ENCODE data around the gene GLS.
"Not testable (repeated sequence)": the region's sequence is repeated elsewhere in the genome, so short reads cannot be mapped to it uniquely, and the experiment has no call there.

GLS gene

GRCh38 chr2:190940454-190940853 is 59.8 kb downstream of the GLS start:
- DNase-seq: no peak

DNA sequence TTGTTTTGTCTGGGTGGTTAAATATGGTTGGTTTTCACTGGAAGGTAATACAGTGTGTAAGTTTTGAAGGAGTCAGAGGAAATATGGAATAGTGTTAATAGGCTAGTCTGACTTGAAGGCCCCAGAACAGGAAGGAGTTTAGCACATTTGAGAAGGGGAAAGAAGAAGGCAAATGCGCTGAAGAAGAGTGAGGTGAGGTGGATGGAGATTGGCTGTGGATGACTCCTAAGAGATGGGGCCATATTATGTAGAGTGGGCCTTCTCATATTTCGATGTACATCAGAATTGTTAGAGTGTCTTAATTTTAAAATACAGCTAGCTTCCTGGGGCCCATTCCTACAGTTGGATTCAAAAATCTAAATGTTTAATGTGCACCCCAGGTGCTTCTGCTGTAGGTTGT is 61.0 kb downstream of the GLS start:
- no peak for DNase-seq

DNA sequence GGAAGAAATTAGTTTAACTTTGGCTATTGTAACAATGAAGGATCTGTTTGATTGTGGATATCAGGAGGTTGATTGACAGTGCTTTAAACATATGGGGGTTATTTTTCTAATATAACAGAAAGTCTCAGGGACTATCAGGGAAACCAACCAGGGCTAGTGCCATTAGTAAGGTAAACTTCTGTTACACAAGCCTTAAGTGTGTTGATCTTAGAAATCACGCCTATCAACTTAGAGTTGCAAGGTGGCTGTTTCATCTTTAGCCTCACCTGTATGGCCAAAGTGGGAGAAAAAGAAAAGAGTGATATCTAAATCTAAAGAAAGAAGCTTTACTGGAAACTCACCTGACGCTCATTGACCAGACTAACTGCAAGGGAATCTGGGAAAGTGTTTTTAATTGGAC is 62.1 kb downstream of the GLS start:
- no peak for DNase-seq

DNA sequence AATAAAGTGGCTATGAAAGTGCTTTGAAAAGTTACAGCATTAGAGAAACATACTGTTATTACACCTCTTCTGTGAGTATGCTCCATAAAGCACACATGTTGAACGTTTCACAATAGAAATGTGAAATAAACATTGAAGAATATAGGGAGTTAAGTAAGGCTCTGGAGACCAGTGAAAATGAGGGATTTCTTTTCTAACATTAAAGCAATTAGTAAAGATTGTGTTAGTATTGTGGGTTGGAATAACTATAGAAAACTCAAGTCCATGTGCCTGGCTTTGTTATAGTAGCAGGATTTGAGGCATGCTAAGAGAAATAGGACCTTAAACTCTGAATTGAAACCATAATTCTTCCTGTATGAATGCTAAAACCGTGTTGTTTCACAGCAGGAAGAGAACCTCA is 63.1 kb downstream of the GLS start:
- no peak for DNase-seq

DNA sequence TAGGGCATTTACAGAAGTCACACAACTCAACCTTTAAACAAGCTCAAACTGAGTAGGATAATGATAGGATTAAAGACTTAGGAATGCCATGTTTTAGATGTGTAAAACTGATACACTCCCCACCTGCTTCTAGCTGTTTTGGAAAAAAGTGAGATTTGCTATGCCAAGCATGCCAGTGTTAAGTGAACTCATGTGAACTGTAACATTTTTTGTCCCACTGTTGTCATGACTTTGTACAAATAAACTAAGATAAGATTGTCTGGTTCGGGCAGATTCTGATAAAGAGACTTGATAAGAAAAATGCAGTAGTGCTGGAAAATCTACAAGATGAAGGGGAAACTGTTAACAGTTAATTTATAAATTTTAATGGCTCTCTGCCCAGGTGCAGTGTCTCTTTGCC is 66.5 kb downstream of the GLS start:
- DNase-seq: no peak

GRCh38 chr2:190947711-190948251 is 67.2 kb downstream of the GLS start:
- DNase-seq: no peak

- no peak for DNase-seq
Measured at GRCh38 chr2:190948671-190949070, 68.0 kb downstream of the GLS start.

GRCh38 chr2:190950566-190950991 is 70.0 kb downstream of the GLS start:
- no peak for DNase-seq

- DNase-seq: no peak
Measured at GRCh38 chr2:190953257-190953656, 72.6 kb downstream of the GLS start.

- no peak for DNase-seq
Measured at GRCh38 chr2:190959911-190960788, 79.5 kb downstream of the GLS start.

DNA sequence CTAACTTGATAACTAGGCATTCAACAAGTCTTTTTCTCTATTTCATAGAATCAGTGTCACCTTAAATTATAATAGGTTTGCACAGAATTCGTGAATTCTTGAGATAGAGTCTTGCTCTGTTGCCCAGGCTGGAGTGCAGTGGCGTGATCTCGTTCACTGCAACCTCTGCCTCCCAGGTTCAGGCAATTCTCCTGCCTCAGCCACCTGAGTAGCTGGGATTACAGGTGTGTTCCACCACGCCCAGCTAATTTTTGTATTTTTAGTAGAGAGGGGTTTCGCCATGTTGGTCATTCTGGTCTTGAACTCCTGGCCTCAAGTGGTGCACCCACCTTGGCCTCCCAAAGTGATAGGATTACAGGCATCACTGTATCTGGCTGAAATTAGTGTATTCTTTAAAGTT is 80.5 kb downstream of the GLS start:
- DNase-seq: not testable (repeated sequence)

DNA sequence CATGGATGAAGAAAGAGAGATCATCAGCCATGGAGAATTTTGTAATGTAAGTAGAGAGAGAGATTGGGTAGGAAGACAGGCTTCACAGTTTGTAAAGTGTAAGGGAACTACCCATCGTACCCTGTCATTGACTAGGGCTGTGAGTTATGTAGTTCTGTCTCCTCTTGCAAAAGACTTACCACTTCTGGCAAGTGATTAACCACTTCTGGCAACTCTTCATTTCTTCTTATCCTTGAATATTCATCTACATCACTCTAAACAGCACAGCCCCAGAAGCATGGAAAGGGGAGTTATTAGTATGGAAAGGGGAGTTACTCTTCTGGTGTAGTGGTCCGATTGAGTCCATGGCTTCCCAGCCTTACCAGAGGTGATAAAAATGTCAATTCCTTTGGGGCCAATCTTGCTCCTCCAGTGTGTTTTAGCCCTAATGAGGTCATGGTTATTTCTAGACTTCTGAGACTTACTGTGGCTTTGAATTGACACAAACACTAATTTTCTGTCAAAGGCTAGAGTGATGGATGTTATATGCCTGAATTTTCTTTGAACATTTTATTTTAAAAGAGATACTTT is 81.4 kb downstream of the GLS start:
- DNase-seq: no peak

DNA sequence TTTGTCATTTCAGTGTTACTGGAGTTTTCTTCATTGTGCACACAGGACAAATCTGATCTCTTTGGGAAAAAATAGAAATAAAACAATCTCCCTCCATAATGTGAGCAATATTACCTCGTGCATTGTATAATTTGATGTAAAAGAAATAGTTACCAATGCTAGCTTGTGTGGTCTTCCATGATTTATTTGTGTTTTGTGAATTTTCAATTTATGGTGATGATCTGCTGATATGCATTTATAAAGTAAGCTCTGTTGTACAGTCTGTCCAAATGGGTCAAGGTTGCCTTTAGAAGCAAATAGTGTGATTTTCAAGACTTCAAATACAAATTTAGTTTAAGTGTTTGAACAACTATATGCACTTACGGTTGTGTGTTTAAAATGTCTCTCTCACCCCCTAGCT is 82.5 kb downstream of the GLS start:
- no peak for DNase-seq

DNA sequence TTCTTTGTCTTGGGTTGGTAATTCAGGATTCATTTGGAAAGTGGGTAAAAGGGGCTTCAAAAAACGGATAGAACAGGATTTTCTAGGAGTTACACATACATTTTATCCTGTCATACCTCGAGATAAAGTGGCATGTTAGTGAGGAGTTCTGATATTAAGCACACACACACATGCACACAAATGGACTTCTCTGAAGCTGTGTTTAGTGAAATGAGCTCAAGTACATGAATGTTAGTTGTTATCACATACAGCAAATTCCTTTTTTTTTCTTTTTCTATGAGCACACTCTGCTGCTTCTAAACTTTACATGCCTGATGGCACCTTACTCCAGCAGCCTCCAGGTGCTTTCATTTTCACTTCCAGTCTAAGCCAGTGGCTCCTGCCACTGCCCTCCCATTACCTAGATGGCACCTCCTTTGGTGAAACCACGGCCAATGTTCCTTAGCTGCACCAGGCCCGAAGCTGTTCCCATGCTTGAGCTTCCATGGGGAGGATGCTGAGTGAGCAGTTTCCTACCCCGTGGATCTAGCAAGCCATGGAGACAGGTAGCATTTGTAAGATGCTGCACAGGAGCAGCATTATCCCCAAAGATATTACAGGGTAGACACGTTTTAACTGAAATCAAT is 83.7 kb downstream of the GLS start:
- DNase-seq: no peak

GRCh38 chr2:190965580-190966222 is 85.1 kb downstream of the GLS start:
- DNase-seq: no peak

DNA sequence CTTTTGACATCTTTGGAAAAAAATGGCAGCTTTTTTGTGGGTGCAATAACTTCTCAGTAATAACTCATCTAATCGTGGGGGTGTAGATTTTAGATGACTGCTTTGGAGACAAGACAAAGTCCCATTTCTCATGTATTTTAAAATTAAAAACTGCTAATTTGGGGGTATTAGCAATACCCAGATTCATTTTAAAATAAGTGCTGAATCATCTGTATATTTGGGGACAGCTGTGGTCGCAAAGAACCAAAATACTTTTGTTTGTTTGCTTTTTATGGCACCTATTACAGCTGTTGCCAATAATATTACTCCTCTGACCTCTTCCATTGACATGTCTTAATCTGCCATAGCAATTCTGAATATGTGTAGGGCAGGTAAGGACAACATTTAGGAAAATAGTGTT is 87.9 kb downstream of the GLS start:
- no peak for DNase-seq

DNA sequence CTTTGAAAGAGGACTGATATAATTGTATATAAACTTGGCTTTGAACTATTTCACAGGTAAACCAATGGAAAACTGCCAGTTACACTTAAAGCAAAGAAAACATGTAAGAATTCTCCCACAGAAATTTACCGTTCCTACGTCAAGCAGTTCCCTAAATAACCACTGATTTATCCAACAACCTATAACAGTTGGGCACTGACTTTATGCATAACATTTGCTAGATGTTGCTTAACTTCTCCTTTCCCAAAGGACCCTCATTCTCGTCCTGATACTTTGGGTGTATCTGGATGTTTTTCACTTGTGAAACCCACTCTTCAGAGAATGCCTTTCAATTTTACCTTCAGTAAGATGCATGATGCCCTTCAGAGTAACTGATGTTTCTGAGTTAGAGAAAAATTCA is 89.5 kb downstream of the GLS start:
- DNase-seq: no peak

GRCh38 chr2:190970873-190971506 is 90.4 kb downstream of the GLS start:
- DNase-seq: no peak

- no peak for DNase-seq
Measured at GRCh38 chr2:190972213-190972612, 91.6 kb downstream of the GLS start.

DNA sequence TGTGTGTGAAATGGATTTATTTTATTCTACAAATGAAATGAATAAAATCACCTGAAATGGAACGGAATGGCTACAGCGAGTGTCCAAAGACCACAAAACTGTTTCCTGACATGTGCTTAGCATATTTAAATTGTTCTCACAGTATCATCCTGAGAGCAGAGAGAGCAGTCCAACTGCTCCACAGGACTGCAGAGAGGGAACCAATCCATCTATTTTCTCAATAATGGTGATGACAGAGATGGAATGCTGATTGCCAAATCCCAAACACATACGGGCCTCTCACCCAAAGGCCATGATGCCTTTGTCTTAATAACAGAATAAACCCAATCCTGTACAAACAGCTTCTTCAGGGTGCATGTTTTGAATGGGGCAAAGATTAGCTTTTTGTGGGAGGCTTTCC is 92.2 kb downstream of the GLS start:
- no peak for DNase-seq

GRCh38 chr2:190973262-190973661 is 92.6 kb downstream of the GLS start:
- DNase-seq: no peak

- no peak for DNase-seq
Measured at GRCh38 chr2:190973726-190974628, 93.4 kb downstream of the GLS start.

Data from NCI-H1048 (cell line).